ENCODE measurements around the gene CEACAM18. TPM values are rescaled to one million over a fixed set of nuclear protein-coding genes. Genes with fewer than 3 reads are reported as not detected.

The CEACAM18 gene
- total and polyA plus RNA-seq, 2 of the 4 experiments (the other 2 are of a cell fraction), result not detected

- no peaks in the 10 kb centered on the region for H3K36me3 ChIP-seq (ENCODE audit: control insufficient read depth, insufficient read depth, low read length)
- H4K5ac ChIP-seq (ENCODE audit: low read depth, low read length), result no peak overlapping the region
- no peak overlapping the region for H3K18ac ChIP-seq (ENCODE audit: low read depth, low read length)
- H3K56ac ChIP-seq (ENCODE audit: extremely low read depth, insufficient read depth, low read length), result no peak overlapping the region
- no peak overlapping the region for H4K91ac ChIP-seq (ENCODE audit: insufficient read depth, low read depth, low read length)
- no peak overlapping the region for H4K8ac ChIP-seq (ENCODE audit: low read depth in 2 of 2, low read length in 2 of 2)
- H3K9me3 ChIP-seq (ENCODE audit: control insufficient read depth, insufficient read depth, low read length), result no peaks in the 10 kb centered on the region
- no peak overlapping the region for H2BK5ac ChIP-seq (ENCODE audit: low read depth, low read length, poor library complexity, severe bottlenecking)
- H3K23ac ChIP-seq (ENCODE audit: low read depth, low read length), result no peak overlapping the region
- in situ Hi-C loops (cut with MboI; ENCODE audit: low sequenced_read_pairs) (no loop called here), dilution Hi-C loops (cut with HindIII; ENCODE audit: low sequenced_read_pairs, unreplicated experiment) (no loop called here), intact Hi-C loops (cut with micrococcal nuclease) (no loop called here)
- H2AK9ac ChIP-seq (replicated peaks; ENCODE audit: low read depth, low read length, poor library complexity), result no peak overlapping the region
- no CpG with 5 or more reads among the region's 4 CpGs for WGBS, 2 experiments (ENCODE audit: extremely low coverage in 2 of 2, insufficient read length in 1 of 2)
- H3K4me1 ChIP-seq (ENCODE audit: control insufficient read depth, insufficient read depth, low read length), result no peaks in the 10 kb centered on the region
- H3K27me3 ChIP-seq (ENCODE audit: control insufficient read depth, insufficient read depth, low read length), result no peaks in the 10 kb centered on the region
- no peaks in the 10 kb centered on the region for H3K79me1 ChIP-seq (ENCODE audit: low read depth in 1 of 2, low read length in 2 of 2)
- no peak for DNase-seq
- H3K9me1 ChIP-seq (ENCODE audit: insufficient read depth, low read length), result no peaks in the 10 kb centered on the region
- no peak overlapping the region for H3K4me2 ChIP-seq (ENCODE audit: low read depth, low read length)
- H4K20me1 ChIP-seq (ENCODE audit: insufficient read depth, low read length), result no peaks in the 10 kb centered on the region
- BruUV-seq (replicated peaks), result no TSS peak
- H3K27ac ChIP-seq (ENCODE audit: insufficient read depth, low read length), result no peak overlapping the region
- ChIA-PET POLR2A (ENCODE audit: unreplicated experiment) (no interaction called here), CTCF (no interaction called here)
- TF ChIP-seq, protein P1, sequence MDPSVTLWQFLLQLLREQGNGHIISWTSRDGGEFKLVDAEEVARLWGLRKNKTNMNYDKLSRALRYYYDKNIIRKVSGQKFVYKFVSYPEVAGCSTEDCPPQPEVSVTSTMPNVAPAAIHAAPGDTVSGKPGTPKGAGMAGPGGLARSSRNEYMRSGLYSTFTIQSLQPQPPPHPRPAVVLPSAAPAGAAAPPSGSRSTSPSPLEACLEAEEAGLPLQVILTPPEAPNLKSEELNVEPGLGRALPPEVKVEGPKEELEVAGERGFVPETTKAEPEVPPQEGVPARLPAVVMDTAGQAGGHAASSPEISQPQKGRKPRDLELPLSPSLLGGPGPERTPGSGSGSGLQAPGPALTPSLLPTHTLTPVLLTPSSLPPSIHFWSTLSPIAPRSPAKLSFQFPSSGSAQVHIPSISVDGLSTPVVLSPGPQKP (IDR thresholded peaks at IDR 0.05; ENCODE audit: borderline replicate concordance, low read depth, low read length), result no peak
- H3K9ac ChIP-seq (ENCODE audit: low read depth, low read length), result no peak overlapping the region
- no peak for ATAC-seq (ENCODE audit: low read depth)
- H3K4me3 ChIP-seq (ENCODE audit: insufficient read depth, low read depth, low read length), result no peak overlapping the region
- H3K4ac ChIP-seq (ENCODE audit: low read depth, low read length), result no peak overlapping the region
- H3K14ac ChIP-seq (replicated peaks; ENCODE audit: low read depth, low read length), result no peak overlapping the region
- no peak overlapping the region for H2AK5ac ChIP-seq (ENCODE audit: low read depth, low read length)
- no peak overlapping the region for H2BK120ac ChIP-seq (ENCODE audit: low read depth, low read length)
- no peak overlapping the region for H2BK20ac ChIP-seq (ENCODE audit: low read depth, low read length)
- H2AFZ ChIP-seq (replicated peaks; ENCODE audit: low read length, poor library complexity), result no peak overlapping the region
- H2BK15ac ChIP-seq (ENCODE audit: low read depth, low read length), result no peak overlapping the region
These were observed 47.3 kb downstream of the CEACAM18 start for GRCh38 chr19:51525651-51526050.

Measured in IMR-90 (cell line).